SK-N-SH (cell line): ENCODE data around the gene FAM133A.

Experiments
- CTCF ChIP-seq: fragments of 200-600 bp; sonication (generic); IDR thresholded peaks from 2 replicates; pipeline ENCODE4 v1.6.1; 2017; ENCODE audit warnings: antibody characterized with exemption, mild to moderate bottlenecking, moderate library complexity
- EP300 ChIP-seq, 2 experiments: IDR thresholded peaks; 2 replicates each; pipeline versions ENCODE4 v1.4.0 to v1.6.1; 2012; ENCODE audit warnings: borderline replicate concordance in 1 of 2, low read depth in 1 of 2, low read length in 1 of 2
- TCF12 ChIP-seq: IDR thresholded peaks from 2 replicates; pipeline ENCODE4 v1.4.0; 2012
- TEAD4 ChIP-seq: IDR thresholded peaks from 2 replicates; pipeline ENCODE4 v1.4.0; 2012; ENCODE audit warnings: mild to moderate bottlenecking, borderline replicate concordance; ENCODE audit not compliant: insufficient read depth
- USF2 ChIP-seq: fragments of 150-350 bp; IDR thresholded peaks from 2 replicates; pipeline ENCODE4 v1.6.1; 2017; ENCODE audit warnings: antibody characterized with exemption, low read length, low read depth, borderline replicate concordance

DNA sequence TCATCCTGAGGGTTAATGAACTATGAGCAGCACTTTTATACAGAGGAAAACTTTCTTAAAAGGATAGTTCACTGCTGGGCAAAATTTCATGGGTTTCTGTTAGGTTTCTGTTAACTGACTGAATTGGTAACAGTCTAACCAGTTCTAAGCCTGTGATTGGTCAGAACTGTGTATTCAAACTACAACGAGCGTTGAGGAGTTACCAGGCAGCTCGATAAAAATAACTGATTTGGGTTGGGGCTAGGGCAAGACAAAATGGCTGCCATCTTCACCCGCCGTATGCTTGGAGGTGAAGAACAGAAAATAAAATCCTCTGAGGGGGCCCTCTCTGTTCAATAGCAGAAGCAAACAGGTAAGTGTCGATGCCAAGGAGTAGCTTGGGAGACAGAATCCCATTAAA, 22.0 kb downstream of the FAM133A start:
- no peak for TF ChIP-seq CTCF
- TF ChIP-seq USF2, result no peak
- no peak for TF ChIP-seq TCF12
- no peak for TF ChIP-seq EP300 (IDR thresholded peaks at IDR 0.05; ENCODE audit: borderline replicate concordance in 1 of 2, low read depth in 1 of 2, low read length in 1 of 2)
- no peak for TF ChIP-seq TEAD4
